Measurements from ENCODE around the gene HOXC13.
A peak's percentile ranks its signal among the peaks of the same experiment; 100 is the strongest.

HOXC13 gene

GRCh38 chr12:53939141-53940108 is 794 bp downstream of the HOXC13 start:
- Histone ChIP-seq H2BK12ac (ENCODE audit: low read length) (peak overlapping the region; percentile 95), H3K9ac (ENCODE audit: low read length) (peak overlapping the region; percentile 80), H2AFZ (ENCODE audit: insufficient read depth, low read length, poor library complexity) (peak overlapping the region; percentile 66), H3K27me3 (ENCODE audit: insufficient read depth, low read length) (peaks cover 52% of the 10 kb centered on the region), H3K4me3 (ENCODE audit: low read depth, low read length) (peak overlapping the region; percentile 85), H3K27ac (ENCODE audit: low read depth, low read length) (peak overlapping the region; percentile 84), H4K12ac (ENCODE audit: low read depth, low read length) (peak overlapping the region; percentile 87), H3K18ac (ENCODE audit: low read length) (peak overlapping the region; percentile 98), H2AK5ac (ENCODE audit: low read length) (peak overlapping the region; percentile 96), H3K79me1 (ENCODE audit: low read length) (peaks cover 21% of the 10 kb centered on the region), H3K4me2 (ENCODE audit: low read length) (peak overlapping the region; percentile 88), H3K9me3 (ENCODE audit: insufficient read depth, low read depth, low read length) (peaks cover 5% of the 10 kb centered on the region), H3K4me1 (ENCODE audit: control insufficient read depth in 1 of 2, insufficient read depth in 2 of 2, low read length in 2 of 2) (peaks cover 8 to 17% of the 10 kb centered on the region in 2 experiments), H3K4ac (ENCODE audit: low read depth, low read length) (peak overlapping the region; percentile 90), H3K23ac (ENCODE audit: low read length) (no peak overlapping the region), H4K91ac (ENCODE audit: low read depth, low read length) (peak overlapping the region; percentile 84), H2BK120ac (ENCODE audit: insufficient read depth, low read length, poor library complexity) (peak overlapping the region; percentile 97), H4K8ac (ENCODE audit: low read depth, low read length) (peak overlapping the region; percentile 90), H2BK5ac (ENCODE audit: low read depth, low read length, poor library complexity) (peak overlapping the region; percentile 87), H3K36me3 (ENCODE audit: control insufficient read depth in 1 of 2, insufficient read depth in 2 of 2, low read length in 2 of 2) (no peaks in the 10 kb centered on the region), H3K79me2 (ENCODE audit: control insufficient read depth, insufficient read depth, low read length, poor library complexity) (peaks cover 14% of the 10 kb centered on the region), H3K14ac (ENCODE audit: low read length) (peak overlapping the region; percentile 97)
- WGBS (ENCODE audit: extremely low coverage, insufficient coverage, insufficient read length), result no CpG with 5 or more reads among the region's 91 CpGs
- DNase-seq, result peak; percentile 77 to 83

GRCh38 chr12:53940443-53941014 is 1.9 kb downstream of the HOXC13 start:
- peaks cover 21% of the 10 kb centered on the region for H3K79me1 ChIP-seq (ENCODE audit: low read length)
- H3K79me2 ChIP-seq (ENCODE audit: control insufficient read depth, insufficient read depth, low read length, poor library complexity), result peaks cover 14% of the 10 kb centered on the region
- peaks cover 11% of the 10 kb centered on the region for H3K9me3 ChIP-seq (ENCODE audit: insufficient read depth, low read depth, low read length)
- peak overlapping the region; percentile 36 for H4K8ac ChIP-seq (ENCODE audit: low read depth, low read length)
- WGBS (ENCODE audit: extremely low coverage, insufficient coverage, insufficient read length), result no CpG with 5 or more reads among the region's 9 CpGs
- H2AK5ac ChIP-seq (ENCODE audit: low read length), result peak overlapping the region; percentile 43
- peak overlapping the region; percentile 84 for H2BK12ac ChIP-seq (ENCODE audit: low read length)
- H3K18ac ChIP-seq (ENCODE audit: low read length), result peak overlapping the region; percentile 63
- H3K4me2 ChIP-seq (ENCODE audit: low read length), result peak overlapping the region; percentile 88
- H3K9ac ChIP-seq (ENCODE audit: low read length), result peak overlapping the region; percentile 5
- H3K4ac ChIP-seq (ENCODE audit: low read depth, low read length), result peak overlapping the region; percentile 84
- peaks cover 51% of the 10 kb centered on the region for H3K27me3 ChIP-seq (ENCODE audit: insufficient read depth, low read length)
- peaks cover 8 to 17% of the 10 kb centered on the region in 2 experiments for H3K4me1 ChIP-seq (ENCODE audit: control insufficient read depth in 1 of 2, insufficient read depth in 2 of 2, low read length in 2 of 2)
- peak overlapping the region; percentile 84 for H3K27ac ChIP-seq (ENCODE audit: low read depth, low read length)
- H2AFZ ChIP-seq (ENCODE audit: insufficient read depth, low read length, poor library complexity), result peak overlapping the region; percentile 35
- peak overlapping the region; percentile 80 for H3K14ac ChIP-seq (ENCODE audit: low read length)
- DNase-seq, result no peak
- H3K36me3 ChIP-seq (ENCODE audit: control insufficient read depth in 1 of 2, insufficient read depth in 2 of 2, low read length in 2 of 2), result peaks cover 9% of the 10 kb centered on the region in 2 experiments
- H3K4me3 ChIP-seq (ENCODE audit: low read depth, low read length), result peak overlapping the region; percentile 63
- no peak overlapping the region for H3K23ac ChIP-seq (ENCODE audit: low read length)
- H4K12ac ChIP-seq (ENCODE audit: low read depth, low read length), result peak overlapping the region; percentile 48
- peak overlapping the region; percentile 81 for H4K91ac ChIP-seq (ENCODE audit: low read depth, low read length)
- peak overlapping the region; percentile 85 for H2BK5ac ChIP-seq (ENCODE audit: low read depth, low read length, poor library complexity)
- H2BK120ac ChIP-seq (ENCODE audit: insufficient read depth, low read length, poor library complexity), result peak overlapping the region; percentile 76

- Histone ChIP-seq H3K4me2 (ENCODE audit: low read length) (peak overlapping the region; percentile 37), H3K79me1 (ENCODE audit: low read length) (peaks cover 21% of the 10 kb centered on the region), H3K36me3 (ENCODE audit: control insufficient read depth in 1 of 2, insufficient read depth in 2 of 2, low read length in 2 of 2) (peaks cover 12 to 15% of the 10 kb centered on the region in 2 experiments), H4K12ac (ENCODE audit: low read depth, low read length) (no peak overlapping the region), H2AFZ (ENCODE audit: insufficient read depth, low read length, poor library complexity) (no peak overlapping the region), H3K79me2 (ENCODE audit: control insufficient read depth, insufficient read depth, low read length, poor library complexity) (peaks cover 14% of the 10 kb centered on the region), H3K4ac (ENCODE audit: low read depth, low read length) (no peak overlapping the region), H3K4me1 (ENCODE audit: control insufficient read depth in 1 of 2, insufficient read depth in 2 of 2, low read length in 2 of 2) (peaks cover 8 to 17% of the 10 kb centered on the region in 2 experiments), H3K9ac (ENCODE audit: low read length) (no peak overlapping the region), H3K9me3 (ENCODE audit: insufficient read depth, low read depth, low read length) (peaks cover 11% of the 10 kb centered on the region), H3K23ac (ENCODE audit: low read length) (no peak overlapping the region), H3K27ac (ENCODE audit: low read depth, low read length) (peak overlapping the region; percentile 8), H2BK12ac (ENCODE audit: low read length) (peak overlapping the region; percentile 79), H3K27me3 (ENCODE audit: insufficient read depth, low read length) (peaks cover 50% of the 10 kb centered on the region), H2BK120ac (ENCODE audit: insufficient read depth, low read length, poor library complexity) (peak overlapping the region; percentile 85), H2AK5ac (ENCODE audit: low read length) (peak overlapping the region; percentile 82), H3K18ac (ENCODE audit: low read length) (peak overlapping the region; percentile 77), H4K8ac (ENCODE audit: low read depth, low read length) (peak overlapping the region; percentile 58), H2BK5ac (ENCODE audit: low read depth, low read length, poor library complexity) (peak overlapping the region; percentile 69), H3K4me3 (ENCODE audit: low read depth, low read length) (no peak overlapping the region), H3K14ac (ENCODE audit: low read length) (peak overlapping the region; percentile 60), H4K91ac (ENCODE audit: low read depth, low read length) (peak overlapping the region; percentile 70)
- DNase-seq, result no peak
Measured at GRCh38 chr12:53941187-53941586, 2.6 kb downstream of the HOXC13 start.

- H3K27ac ChIP-seq (ENCODE audit: low read depth, low read length), result no peak overlapping the region
- H3K79me2 ChIP-seq (ENCODE audit: control insufficient read depth, insufficient read depth, low read length, poor library complexity), result peaks cover 14% of the 10 kb centered on the region
- peaks cover 21% of the 10 kb centered on the region for H3K79me1 ChIP-seq (ENCODE audit: low read length)
- no peak overlapping the region for H4K12ac ChIP-seq (ENCODE audit: low read depth, low read length)
- no peak overlapping the region for H3K4me3 ChIP-seq (ENCODE audit: low read depth, low read length)
- peak overlapping the region; percentile 45 for H3K4me2 ChIP-seq (ENCODE audit: low read length)
- peaks cover 45% of the 10 kb centered on the region for H3K27me3 ChIP-seq (ENCODE audit: insufficient read depth, low read length)
- no peak overlapping the region for H3K18ac ChIP-seq (ENCODE audit: low read length)
- H3K9ac ChIP-seq (ENCODE audit: low read length), result no peak overlapping the region
- peaks cover 12 to 16% of the 10 kb centered on the region in 2 experiments for H3K36me3 ChIP-seq (ENCODE audit: control insufficient read depth in 1 of 2, insufficient read depth in 2 of 2, low read length in 2 of 2)
- WGBS (ENCODE audit: extremely low coverage, insufficient coverage, insufficient read length), result no CpG with 5 or more reads among the region's 5 CpGs
- H2AK5ac ChIP-seq (ENCODE audit: low read length), result no peak overlapping the region
- no peak overlapping the region for H2AFZ ChIP-seq (ENCODE audit: insufficient read depth, low read length, poor library complexity)
- peaks cover 8% of the 10 kb centered on the region for H3K9me3 ChIP-seq (ENCODE audit: insufficient read depth, low read depth, low read length)
- no peak overlapping the region for H3K23ac ChIP-seq (ENCODE audit: low read length)
- H2BK5ac ChIP-seq (ENCODE audit: low read depth, low read length, poor library complexity), result no peak overlapping the region
- no peak overlapping the region for H2BK12ac ChIP-seq (ENCODE audit: low read length)
- no peak for DNase-seq
- peaks cover 8 to 17% of the 10 kb centered on the region in 2 experiments for H3K4me1 ChIP-seq (ENCODE audit: control insufficient read depth in 1 of 2, insufficient read depth in 2 of 2, low read length in 2 of 2)
- no peak overlapping the region for H4K91ac ChIP-seq (ENCODE audit: low read depth, low read length)
- H4K8ac ChIP-seq (ENCODE audit: low read depth, low read length), result no peak overlapping the region
- H3K14ac ChIP-seq (ENCODE audit: low read length), result no peak overlapping the region
- no peak overlapping the region for H2BK120ac ChIP-seq (ENCODE audit: insufficient read depth, low read length, poor library complexity)
- no peak overlapping the region for H3K4ac ChIP-seq (ENCODE audit: low read depth, low read length)
Measured at GRCh38 chr12:53941750-53942149, 3.1 kb downstream of the HOXC13 start.
